GM21529 (cell line): Measurements from ENCODE around the gene RAB7B.

Experiments
- ATAC-seq: cut with Tn5 transposase; IDR thresholded peaks from one replicate; pipeline ENCODE4 v1.9.1; 2021; ENCODE audit not compliant: unreplicated experiment

RAB7B gene

DNA sequence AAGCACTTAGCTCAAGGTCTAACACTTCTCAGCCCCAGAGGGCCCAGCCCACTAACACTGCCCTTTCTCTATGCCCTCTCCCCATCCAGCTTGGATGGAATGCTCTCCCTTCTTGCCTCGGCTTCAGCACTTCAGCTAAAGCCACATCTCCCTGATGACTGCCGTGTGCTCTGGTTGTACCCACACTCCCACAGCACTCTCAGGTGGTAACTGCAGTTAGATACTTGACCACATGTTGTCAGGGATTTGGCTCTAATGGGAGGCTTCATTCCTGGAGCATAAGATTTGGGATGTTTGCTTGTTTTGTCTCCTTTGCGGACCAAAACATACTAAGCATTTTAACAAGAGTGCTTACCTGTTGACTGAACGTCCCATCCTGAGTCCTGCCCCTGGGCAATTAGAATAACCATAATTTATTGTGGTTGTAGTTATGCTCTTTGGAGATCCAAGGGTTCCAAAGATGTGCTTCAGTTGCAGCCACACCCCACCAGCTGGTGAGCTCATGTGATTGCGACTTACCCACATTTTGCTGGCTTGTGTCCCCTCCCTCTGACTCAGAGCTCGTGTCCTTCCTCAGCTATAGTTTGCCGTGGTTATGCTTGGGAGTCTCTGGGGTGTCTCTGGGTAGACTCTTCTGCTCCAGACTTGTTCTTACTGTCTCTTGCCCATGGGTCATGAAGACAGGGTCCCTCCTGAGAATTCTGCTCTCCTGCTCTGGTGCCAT lies 52.2 kb downstream of the RAB7B start:
- ATAC-seq = no peak

DNA sequence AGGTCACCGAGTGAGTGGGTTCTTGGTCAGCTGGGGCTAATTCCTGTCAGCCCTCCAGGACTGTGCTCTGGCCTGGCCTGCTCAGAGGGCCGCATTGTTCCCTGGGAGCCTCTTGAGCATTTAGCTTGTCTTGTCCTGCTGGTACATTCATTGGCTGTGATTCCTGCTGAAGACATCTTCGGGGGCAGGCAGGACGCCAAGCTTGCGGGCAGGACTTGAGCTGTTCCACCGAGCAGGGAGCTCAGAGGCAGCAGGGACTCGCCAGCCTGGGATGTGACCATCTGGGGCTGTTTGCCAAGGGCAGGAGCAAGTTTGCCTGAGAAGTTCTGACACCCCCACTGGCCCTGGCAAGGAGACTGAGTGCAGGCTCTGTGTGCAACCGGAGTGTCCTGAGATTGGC lies 52.9 kb downstream of the RAB7B start:
- no peak for ATAC-seq

DNA sequence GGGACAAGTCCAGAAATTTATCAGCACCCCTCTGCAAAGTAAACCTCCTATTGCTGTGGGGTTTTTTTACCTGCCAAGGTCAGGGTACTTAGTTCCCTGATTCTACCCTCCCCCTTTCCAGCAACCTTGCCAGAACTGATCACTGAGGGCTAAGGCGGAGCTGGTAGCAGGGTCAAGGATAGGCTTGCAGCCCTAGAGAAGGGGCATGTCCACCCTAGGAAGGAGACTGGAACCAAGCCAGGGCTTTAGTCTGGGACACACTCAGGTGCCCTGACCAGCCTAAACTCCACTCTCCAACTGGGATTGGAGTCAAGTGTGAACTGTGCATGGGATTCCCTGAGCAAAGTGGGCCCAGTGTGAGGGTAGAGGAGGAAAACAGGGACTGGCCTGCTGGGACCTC lies 53.4 kb downstream of the RAB7B start:
- no peak for ATAC-seq

DNA sequence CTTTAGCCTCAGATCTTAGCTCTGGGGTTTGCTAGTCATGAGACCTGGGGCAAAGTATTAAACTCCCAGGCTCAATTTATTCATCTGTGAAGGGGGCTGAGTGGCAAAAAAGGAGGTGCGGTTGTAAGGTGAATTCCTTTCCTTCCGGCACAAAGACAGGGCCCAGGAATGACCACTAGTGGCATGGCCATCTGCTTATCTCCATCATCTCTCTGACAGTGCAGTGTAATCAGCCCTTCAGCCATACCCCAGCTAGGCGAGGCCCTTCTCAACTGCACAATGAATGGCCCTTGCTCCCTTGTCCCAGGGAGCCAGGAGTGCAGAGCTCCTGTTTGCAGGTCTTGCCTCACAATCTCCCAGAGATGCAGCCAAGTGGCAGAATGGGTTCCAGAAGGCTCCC lies 54.3 kb downstream of the RAB7B start:
- ATAC-seq = no peak

DNA sequence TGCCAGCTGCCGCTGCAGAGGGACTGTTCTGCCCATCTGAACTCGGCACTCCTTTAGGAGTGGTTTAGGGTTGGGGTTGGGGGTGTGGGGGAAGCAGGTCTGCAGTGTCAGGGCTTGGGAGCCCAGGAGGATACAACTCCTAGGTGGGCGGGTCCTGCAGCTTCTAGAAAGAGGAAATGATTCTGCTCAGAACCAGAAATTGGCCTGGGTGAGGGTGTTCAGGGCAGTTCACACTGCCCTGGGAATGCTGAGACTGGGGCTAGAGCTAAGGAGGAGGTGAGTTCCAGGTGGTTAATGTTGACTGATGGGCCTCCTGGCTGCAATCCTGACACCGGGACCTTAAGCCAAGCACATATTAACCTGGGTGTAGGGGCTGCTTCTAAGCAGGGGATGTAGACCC lies 55.2 kb downstream of the RAB7B start:
- no peak for ATAC-seq

DNA sequence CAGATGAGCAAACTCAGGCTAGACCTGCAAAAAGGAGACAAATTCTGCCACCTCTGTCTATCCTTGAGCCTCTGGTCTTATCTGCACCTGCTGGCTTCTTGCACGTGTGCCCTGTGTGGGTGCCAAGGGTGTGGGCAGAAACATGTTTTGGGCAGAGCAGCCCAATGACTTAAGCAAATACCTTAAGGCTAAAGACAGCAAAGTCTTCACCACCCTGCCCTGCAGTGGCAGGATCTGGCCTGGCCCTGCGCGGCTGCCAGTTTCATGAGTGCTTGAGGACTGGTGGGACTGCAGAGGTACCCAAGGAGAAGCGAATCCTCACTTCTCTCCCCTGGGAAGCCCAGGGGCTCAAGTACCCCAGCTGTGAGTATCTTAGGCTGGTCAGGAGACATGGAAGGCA lies 56.2 kb downstream of the RAB7B start:
- ATAC-seq = no peak

DNA sequence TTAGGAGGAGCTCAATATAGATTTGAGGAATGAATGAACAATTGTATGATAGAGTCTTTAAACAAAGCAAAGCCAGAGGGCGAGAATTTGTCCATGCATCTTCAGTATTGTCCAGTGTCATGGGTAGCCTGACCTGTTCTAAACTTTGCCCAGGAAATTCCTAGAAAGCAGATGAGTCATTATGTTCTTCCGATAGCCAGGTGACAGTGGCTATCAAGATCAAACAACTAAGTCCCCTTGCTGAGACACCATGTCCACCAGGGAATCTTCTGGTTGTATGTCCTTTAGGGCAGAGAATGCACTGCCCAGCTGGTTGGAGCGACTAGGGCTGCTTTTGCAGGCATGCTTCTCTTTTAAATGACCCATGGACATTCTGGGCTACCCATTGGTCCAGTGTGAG lies 58.1 kb downstream of the RAB7B start:
- no peak for ATAC-seq

DNA sequence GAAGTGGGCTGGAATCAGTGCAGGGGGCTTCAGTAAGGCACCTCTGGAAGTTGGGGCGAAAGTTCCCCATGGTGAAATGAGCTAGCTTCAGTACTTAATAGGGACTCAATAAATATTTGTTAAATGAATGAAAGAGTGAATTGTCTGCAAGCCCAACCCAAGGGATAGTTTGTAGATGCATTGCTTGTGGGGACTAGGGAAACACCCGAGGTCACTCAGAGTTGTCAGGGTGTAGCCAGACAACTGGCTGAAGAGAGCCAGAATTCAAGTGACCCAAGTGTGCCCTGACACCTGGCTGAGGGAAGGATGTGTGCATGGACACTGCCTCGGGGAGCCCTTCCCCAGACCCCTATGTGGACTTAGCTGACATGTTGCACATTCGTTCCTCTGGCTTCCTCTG lies 58.7 kb downstream of the RAB7B start:
- ATAC-seq = no peak

DNA sequence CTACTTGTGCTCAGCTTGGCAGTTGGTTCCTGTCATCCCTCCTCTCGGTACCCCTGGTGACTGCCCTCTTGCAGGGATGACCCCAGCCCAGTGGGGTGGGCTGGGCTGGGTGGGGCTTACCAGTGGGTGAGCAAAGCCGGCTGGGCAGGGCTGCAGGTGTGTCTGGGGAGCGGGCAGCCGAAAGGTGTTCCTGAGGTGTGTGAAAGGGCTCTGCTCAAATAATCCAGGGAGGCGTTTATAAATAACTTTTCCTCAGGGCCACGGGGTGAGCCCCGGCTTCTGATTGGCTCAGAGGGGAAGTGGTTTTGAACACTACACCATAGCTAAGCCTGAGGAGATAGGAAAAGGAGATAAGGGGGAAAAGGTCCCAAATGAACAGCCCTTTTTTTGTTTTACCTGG lies 60.0 kb downstream of the RAB7B start, which contains the start of gene SLC26A9:
SLC26A9 (minus strand) TSS at position 212 of the 400 bp plus-strand sequence. CDS start 7,636 bp downstream, outside the sequence.
- no peak for ATAC-seq

DNA sequence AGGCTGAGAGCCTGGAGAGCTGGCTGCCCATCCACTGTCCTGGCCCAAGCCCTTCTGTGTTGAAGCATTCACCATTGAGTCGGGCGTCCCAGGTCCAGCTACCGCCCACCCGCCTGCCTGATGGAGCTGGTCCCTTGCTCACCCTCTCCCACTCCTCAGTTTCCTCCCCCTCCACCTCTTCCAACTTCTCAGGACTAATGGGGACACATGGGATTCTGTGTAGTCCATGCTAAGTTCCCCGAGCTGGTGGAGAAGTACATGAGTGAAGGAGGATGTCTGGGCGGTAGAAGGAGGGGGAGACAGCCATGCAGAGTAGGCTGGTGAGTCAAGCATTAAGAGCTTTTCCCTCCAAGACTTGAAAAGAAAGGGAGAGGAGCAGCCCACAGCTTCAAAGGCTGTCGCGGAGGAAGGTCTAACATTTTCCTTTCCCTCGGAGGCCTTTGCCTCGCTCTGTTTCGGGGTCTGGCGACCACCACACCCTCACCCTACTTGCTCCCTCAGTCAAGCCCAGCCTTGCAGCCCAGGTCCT lies 60.5 kb downstream of the RAB7B start:
- ATAC-seq = no peak

DNA sequence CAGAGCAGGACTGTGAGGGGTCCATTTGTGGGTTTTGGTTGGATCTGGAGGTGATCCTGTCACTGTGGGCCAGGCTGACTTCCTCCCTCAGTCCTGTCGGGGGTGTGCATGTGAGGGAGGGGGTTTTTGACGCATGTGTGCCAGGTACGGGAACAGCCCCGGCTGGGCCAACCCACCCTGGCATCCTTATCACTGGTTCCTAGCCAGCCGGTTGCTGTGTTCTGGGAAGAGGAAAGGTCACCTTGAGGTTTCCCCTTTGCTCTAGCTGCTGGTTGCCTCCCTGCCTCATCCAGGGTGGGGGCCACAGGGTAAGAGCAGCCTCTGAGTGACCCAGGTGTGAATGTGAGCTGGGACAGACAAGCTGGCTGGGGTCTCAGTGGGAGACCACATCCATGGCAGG lies 62.5 kb downstream of the RAB7B start:
- no peak for ATAC-seq

DNA sequence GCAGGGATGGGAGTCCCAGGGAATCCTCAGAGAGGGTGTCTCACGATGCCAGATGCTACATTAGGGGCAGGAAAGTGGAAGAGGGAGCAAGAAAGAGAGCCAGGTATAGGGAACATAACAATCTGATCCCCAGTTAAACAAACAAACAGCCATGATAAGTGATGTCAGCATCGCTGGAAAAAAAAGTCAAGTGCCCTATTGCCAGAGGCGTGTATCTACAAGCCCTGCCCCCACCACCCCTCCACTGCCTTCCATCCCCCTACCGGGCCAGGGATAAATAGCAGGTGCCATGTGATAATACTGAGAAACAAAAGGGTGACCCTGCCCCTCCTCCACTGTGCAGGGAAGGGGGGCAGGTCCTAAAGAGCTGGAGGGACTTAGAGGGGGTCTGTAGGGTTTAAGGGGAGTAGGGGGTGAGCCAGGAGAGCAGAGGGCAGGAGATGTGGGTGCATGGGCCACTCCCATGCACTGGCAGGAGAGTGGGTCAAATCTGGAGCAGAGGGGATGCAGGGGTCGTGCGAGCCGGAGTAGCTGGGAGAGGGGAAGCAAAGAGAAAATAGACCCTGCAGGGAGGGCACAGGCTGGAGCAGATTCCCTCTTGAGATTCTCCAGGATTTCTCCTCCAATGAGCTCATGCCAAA lies 63.4 kb downstream of the RAB7B start:
- no peak for ATAC-seq

DNA sequence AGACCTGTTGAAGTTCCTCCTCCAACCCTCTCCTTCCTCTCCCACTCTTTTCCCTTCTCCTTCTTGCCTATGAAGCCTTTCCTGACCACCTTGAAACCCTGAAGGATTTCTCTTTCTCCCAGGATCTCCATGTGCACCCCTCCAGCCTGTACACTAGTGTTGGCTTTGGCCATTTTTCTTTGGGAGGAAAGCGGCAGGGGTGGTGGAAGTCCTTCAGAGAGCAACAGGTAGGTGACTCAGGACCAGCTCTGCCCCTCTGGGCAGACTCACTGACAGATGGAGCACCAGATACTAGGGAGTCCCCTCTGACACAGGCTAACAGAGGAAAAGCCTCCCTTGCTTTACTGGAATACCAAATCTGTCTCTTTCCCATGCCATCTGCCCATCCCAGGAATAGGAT lies 64.5 kb downstream of the RAB7B start:
- no peak for ATAC-seq

DNA sequence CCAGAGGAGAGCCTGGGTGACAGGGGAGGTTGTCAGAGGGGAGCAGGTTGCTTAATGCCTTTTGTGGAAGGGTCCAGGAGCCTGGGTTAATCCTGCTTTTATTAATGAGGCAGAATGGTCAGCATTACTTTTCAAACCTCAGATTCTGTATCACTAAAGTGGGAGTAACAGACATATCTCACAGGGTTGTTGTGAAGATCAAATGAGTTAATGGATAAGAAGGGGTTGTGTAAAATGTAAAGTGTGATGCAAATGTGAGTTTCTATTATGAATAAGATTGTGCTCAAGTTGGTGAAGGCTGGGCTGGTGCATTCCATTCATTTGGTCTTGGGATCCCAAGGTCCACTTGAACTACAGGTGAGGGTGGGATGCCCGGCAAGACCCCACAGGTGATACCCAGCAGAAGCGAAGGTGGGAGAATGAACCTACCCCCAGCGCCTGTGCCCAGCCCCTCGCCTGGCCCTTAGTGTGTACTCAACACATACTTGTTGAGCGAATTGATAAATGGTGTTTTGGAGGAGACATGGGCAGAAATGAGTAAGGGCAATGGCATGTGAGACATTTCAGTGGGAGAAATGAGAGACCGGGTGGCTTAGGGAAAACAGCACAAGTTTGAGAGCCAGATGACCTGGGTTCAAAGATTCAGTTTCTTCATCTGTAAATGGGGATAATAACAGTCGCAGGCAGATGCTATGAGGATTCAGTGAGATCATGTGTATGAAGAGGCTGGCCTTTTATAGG lies 66.2 kb downstream of the RAB7B start:
- ATAC-seq = no peak

DNA sequence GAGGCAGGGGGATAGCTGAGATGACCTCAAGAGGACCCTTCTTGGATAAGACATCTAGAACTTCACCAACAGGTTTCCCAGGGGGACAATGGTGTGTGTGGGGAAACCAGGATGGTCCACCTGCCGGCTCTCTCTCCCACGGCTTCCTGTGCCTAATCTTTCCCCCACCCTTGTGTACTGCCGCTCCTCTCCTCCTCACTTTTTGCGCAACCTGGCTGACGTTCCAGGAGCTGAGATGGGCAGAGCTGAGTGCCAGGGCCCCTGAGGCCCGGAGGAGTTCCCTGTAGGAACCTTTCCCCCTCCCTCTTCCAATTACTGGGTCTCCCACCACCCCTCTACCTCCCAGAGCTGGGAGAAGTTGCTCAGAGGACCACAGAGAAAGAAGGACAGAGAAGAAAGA lies 66.9 kb downstream of the RAB7B start:
- ATAC-seq = no peak

DNA sequence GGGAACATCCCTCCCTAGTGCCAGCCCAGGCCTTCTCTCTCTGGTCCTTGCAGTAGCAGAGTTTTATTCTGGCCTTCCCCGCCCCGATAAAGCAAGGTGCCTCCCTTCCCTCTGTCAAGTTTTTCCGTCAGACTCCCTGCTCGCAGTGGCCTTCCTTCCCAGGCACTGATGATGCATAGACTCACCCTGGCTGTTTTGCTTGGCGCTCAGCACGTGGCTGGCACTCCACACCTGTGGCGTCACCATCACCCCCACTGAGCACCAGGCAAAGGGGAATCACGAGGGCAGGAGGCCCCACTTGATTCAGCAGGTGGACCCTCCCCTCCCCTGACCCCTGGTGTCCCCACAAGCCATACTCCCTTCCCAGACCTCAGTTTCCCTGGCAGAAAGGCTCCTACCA lies 67.3 kb downstream of the RAB7B start:
- ATAC-seq = no peak

DNA sequence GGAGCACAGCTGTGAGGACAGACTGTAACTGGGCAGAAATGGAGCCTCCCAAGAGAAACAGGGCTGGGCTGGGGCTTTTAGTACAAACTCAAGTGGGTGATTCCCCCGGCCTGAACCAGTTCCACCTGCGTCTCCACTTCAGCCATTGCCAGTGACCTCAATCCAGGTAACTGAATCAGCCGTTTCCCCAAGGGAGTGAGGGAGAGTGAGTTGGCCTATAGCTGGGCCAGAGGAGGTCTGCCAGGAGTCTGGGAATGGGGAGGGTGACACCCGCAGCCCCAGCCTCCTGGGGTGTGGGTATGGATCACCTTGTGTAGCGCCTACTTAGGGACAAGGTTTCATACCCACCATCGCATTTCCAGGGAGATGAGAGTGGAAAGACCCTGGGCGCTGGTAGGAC lies 68.4 kb downstream of the RAB7B start:
- no peak for ATAC-seq

DNA sequence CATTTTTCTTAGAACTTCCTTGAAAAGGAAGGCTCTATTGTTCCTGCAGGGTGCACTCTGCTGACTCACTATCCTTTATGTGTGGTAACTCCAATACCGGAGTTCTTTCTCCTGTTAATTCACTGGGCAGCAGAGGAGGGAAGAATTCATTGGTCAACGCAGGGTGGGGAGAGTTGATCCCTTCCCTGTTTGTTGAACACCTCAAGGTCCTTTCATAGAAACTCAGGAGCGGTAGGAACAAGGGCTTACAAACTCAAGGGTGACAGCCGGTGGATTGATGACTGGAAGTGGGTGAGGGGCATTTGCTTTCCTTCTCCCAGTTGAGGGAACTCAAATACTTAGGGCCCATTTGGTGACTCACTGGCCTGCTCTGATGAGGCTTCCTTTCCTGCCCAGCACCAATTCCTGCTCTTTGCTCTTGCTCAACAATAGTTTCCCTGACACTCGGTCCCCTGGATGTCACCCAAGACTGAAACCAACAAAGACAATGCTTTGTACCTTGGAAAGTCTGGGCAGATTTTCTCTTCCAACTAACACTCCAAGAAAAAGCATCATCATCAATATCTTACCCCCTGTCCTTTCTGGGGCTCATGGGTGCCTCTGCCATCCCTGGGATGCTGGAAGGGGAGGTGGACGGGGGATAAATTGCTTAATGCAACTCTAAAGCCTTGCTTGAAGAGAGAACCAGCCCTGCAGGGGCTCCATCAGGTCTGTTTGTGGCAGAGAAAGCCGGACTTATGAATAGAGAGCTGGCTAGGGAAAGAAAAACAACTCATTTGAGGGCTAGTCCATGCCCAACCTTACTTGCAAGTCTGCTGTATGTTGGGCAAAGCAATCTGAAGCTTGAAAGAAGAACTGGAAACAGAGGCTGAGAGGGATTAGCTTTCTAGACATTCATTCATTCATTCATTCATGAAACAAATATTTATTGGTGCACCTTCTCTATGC lies 69.2 kb downstream of the RAB7B start:
- no peak for ATAC-seq

DNA sequence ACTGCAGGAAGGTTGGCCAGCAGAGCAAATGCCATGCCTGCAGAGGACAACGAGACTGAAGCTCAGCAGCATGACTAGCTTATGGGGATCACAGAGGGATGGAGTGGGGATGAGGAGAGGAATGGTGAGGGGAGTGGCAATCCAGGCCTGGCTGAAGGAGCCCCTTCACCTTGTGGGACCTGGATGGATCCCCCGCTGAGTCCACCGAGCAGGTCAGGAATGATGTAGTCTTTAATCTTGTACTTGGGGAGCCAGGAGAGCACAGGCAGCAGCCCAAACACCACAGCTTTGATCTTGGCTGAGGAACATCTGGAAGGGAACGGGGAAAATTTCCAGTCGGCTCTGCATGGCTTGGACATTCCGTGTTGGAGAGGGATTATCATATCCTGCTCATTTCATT lies 70.4 kb downstream of the RAB7B start:
- no peak for ATAC-seq

DNA sequence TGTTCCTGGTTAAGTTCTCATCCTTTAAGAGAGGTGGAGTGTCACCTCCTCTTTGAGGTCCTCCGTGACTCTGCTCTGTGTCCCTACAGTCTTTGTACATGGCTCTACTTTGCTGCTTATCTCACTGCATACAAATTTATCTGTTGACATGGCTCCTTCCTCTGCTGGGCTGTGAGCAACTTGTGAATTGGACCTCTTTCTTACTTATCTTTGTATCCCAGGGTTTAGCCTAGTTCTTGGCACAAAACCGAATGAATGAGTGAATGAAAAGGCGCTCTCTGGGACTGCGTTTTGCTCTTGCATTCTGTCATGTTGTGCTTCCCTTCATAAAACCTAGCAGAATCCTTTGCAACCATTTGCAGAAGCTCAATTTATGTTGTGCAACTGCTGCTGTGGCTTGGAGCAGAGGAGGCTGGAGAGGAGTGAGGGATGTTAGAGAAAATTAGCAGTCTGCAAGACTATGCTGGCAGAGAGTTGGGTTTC lies 72.4 kb downstream of the RAB7B start:
- ATAC-seq = no peak

DNA sequence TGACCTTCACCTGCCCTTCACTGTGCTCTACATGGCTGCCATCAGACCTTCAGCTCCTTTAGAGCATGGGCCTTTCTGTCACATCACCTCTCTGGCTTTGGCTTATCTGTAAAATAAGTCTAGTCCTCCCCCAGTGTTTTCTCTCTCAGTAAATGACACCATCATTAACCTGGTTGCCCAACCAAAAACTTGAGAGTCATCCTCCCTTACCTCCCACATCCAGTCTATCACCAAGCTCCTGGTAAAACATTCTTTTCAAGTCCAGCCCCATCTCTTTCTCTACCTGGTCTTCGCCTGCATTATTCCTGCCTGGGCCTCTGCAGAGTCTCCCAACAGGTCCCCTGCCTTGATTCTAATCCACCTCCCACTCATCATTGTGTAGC lies 73.0 kb downstream of the RAB7B start:
- no peak for ATAC-seq
